ENCODE results near the gene ZC3H8.
"Not testable (repeated sequence)": the region's sequence is repeated elsewhere in the genome, so short reads cannot be mapped to it uniquely, and the experiment has no call there.

- TF ChIP-seq CTCF, POLR2AphosphoS5 (IDR thresholded peaks at IDR 0.05): not testable (repeated sequence)
These were observed 28.7 kb upstream of the ZC3H8 start for GRCh38 chr2:112283535-112283934.

All from stomach (tissue), 4 donors.